WTC11 (cell line): ENCODE measurements around the gene SCNN1B. TPM values are rescaled to one million over a fixed set of nuclear protein-coding genes. Genes with fewer than 3 reads are reported as not detected.

ENCODE experiments used
- ATAC-seq: fragments of 200-7000 bp; cut with Tn5 transposase; 2 replicates; pipeline ENCODE4 v1.10.0; 2021; ENCODE audit warnings: mild to moderate bottlenecking, moderate library complexity
- CTCF ChIA-PET: fragments of 300-600 bp; sonication (Branson Sonifier 250); formaldehyde crosslinking; loops from one replicate; lab custom pipeline; 2021; ENCODE audit warnings: antibody characterized with exemption; lab: Charles Lee
- POLR2A ChIA-PET: fragments of 350-600 bp; sonication (Branson Sonifier 250); formaldehyde crosslinking; loops from one replicate; lab custom pipeline; 2021; ENCODE audit warnings: antibody characterized with exemption; lab: Charles Lee
- DNase-seq: peaks from one replicate; pipeline ENCODE4 v3.0.0; 2021; ENCODE audit warnings: low spot score
- H3K27ac Mint-ChIP-seq: 2 replicates; pipeline ENCODE4 v1.8.0; 2021; ENCODE audit warnings: mixed read lengths
- H3K27me3 Mint-ChIP-seq: 2 replicates; pipeline ENCODE4 v1.8.0; 2021; ENCODE audit warnings: low read depth, mild to moderate bottlenecking, moderate library complexity, mixed read lengths
- H3K36me3 Mint-ChIP-seq: 2 replicates; pipeline ENCODE4 v1.8.0; 2021; ENCODE audit warnings: mixed read lengths
- H3K4me1 Mint-ChIP-seq: 2 replicates; pipeline ENCODE4 v1.8.0; 2022; ENCODE audit warnings: mixed read lengths
- H3K4me3 Mint-ChIP-seq: 2 replicates; pipeline ENCODE4 v1.8.0; 2021; ENCODE audit warnings: mild to moderate bottlenecking, moderate library complexity, mixed read lengths
- H3K9me3 Mint-ChIP-seq: 2 replicates; pipeline ENCODE4 v1.8.0; 2021; ENCODE audit warnings: mixed read lengths
- ELF4 ChIP-seq: sonication (generic); formaldehyde crosslinking; IDR thresholded peaks from 2 replicates; pipeline ENCODE4 v1.8.1; 2022; ENCODE audit warnings: low read depth, mild to moderate bottlenecking, moderate library complexity, missing genetic modification reagents
- EMX1 ChIP-seq: fragments of 250-450 bp; sonication (Bioruptor Pico); IDR thresholded peaks from 2 replicates; pipeline ENCODE4 v1.8.0; 2021; ENCODE audit warnings: mild to moderate bottlenecking
- ESRRA ChIP-seq: sonication (generic); formaldehyde crosslinking; IDR thresholded peaks from 2 replicates; pipeline ENCODE4 v1.8.1; 2022; ENCODE audit warnings: mild to moderate bottlenecking, missing genetic modification reagents, borderline replicate concordance
- GRHL2 ChIP-seq: fragments of 250-450 bp; sonication (Bioruptor Pico); IDR thresholded peaks from 2 replicates; pipeline ENCODE4 v1.8.0; 2022; ENCODE audit warnings: mild to moderate bottlenecking, moderate library complexity; ENCODE audit not compliant: insufficient replicate concordance, severe bottlenecking
- IRF2 ChIP-seq: sonication (generic); formaldehyde crosslinking; IDR thresholded peaks from 2 replicates; pipeline ENCODE4 v1.8.0; 2022; ENCODE audit warnings: low read depth, missing genetic modification reagents, borderline replicate concordance
- NFYB ChIP-seq: sonication (generic); formaldehyde crosslinking; conservative IDR thresholded peaks from 2 replicates; pipeline ENCODE4 v1.8.0; 2022; ENCODE audit warnings: low read depth, missing genetic modification reagents
- RELA ChIP-seq: sonication (generic); formaldehyde crosslinking; IDR thresholded peaks from 2 replicates; pipeline ENCODE4 v1.8.1; 2022; ENCODE audit warnings: missing genetic modification reagents, mild to moderate bottlenecking, borderline replicate concordance
- ZNF423 ChIP-seq: fragments of 250-450 bp; sonication (Bioruptor Pico); IDR thresholded peaks from 2 replicates; pipeline ENCODE4 v2.1.2; 2022; ENCODE audit warnings: mild to moderate bottlenecking, moderate library complexity
- total RNA-seq: library from RNA; stranded (reverse); gene quantifications from 3 replicates; pipeline ENCODE4 v1.2.3, GENCODE V29; 2021
- TF ChIP-seq, protein P1 (sequence below): sonication (generic); formaldehyde crosslinking; IDR thresholded peaks from 2 replicates; pipeline ENCODE4 v1.8.0; 2022; ENCODE audit warnings: mild to moderate bottlenecking, missing genetic modification reagents
- TF ChIP-seq, protein P2 (sequence below): fragments of 200-600 bp; IDR thresholded peaks from 2 replicates; pipeline ENCODE4 v1.8.0; 2022; ENCODE audit warnings: antibody characterized with exemption
- TF ChIP-seq, protein P3 (sequence below): fragments of 250-450 bp; sonication (Bioruptor Pico); IDR thresholded peaks from 2 replicates; pipeline ENCODE4 v1.9.0; 2021; ENCODE audit warnings: moderate library complexity, mild to moderate bottlenecking, inconsistent platforms, borderline replicate concordance
- TF ChIP-seq, protein P4 (sequence below): sonication (generic); formaldehyde crosslinking; IDR thresholded peaks from 2 replicates; pipeline ENCODE4 v1.8.1; 2022; ENCODE audit warnings: low read depth, missing genetic modification reagents, borderline replicate concordance
- TF ChIP-seq, protein P5 (sequence below): sonication (generic); formaldehyde crosslinking; IDR thresholded peaks from 2 replicates; pipeline ENCODE4 v1.8.1; 2023; ENCODE audit warnings: mild to moderate bottlenecking, missing genetic modification reagents
- TF ChIP-seq, protein P6 (sequence below): sonication (generic); formaldehyde crosslinking; IDR thresholded peaks from 2 replicates; pipeline ENCODE4 v1.8.0; 2022; ENCODE audit warnings: missing genetic modification reagents
- TF ChIP-seq, protein P7 (sequence below): fragments of 250-450 bp; sonication (Bioruptor Pico); IDR thresholded peaks from 2 replicates; pipeline ENCODE4 v1.9.0; 2021; ENCODE audit warnings: mild to moderate bottlenecking, borderline replicate concordance
- TF ChIP-seq, protein P8 (sequence below): sonication (generic); formaldehyde crosslinking; conservative IDR thresholded peaks from 2 replicates; pipeline ENCODE4 v1.8.1; 2023; ENCODE audit warnings: mild to moderate bottlenecking, low read depth, missing genetic modification reagents, moderate library complexity

SCNN1B gene
- total RNA-seq, 1 experiment from 2014 or later: 4.8 TPM

DNA sequence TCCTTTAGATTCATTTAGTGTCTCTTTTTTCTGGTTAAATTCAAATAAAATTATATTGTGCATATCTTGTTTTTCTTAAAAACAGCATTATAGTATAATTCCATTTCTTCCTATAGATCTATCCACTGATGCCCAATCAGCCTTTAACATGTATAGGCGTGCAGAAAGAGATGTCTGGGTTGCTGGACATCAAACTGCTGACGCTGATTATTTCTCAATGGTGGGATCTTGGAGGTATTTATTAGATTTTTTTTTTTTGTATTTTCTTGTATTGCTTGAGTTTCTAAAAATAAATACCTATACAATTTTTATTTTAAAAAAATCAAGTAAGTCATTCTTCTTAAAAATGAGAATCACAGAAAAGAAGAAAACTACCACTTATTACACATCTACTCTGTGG lies 100.0 kb downstream of the SCNN1B start:
- Mint-ChIP-seq H3K4me1 (peaks cover 33% of the 10 kb centered on the region), H3K27me3 (no peaks in the 10 kb centered on the region), H3K36me3 (peaks cover 43% of the 10 kb centered on the region), H3K4me3 (no peak overlapping the region), H3K27ac (no peak overlapping the region), H3K9me3 (no peaks in the 10 kb centered on the region)
- ChIA-PET CTCF (interaction anchor here (2.2 kb wide), 1 partner anchor 34 kb away, joined by 11 read pairs; no protein-coding TSS in a partner anchor), POLR2A (no interaction called here)
- no peak for ATAC-seq
- no peak for DNase-seq
- TF ChIP-seq, protein P1, sequence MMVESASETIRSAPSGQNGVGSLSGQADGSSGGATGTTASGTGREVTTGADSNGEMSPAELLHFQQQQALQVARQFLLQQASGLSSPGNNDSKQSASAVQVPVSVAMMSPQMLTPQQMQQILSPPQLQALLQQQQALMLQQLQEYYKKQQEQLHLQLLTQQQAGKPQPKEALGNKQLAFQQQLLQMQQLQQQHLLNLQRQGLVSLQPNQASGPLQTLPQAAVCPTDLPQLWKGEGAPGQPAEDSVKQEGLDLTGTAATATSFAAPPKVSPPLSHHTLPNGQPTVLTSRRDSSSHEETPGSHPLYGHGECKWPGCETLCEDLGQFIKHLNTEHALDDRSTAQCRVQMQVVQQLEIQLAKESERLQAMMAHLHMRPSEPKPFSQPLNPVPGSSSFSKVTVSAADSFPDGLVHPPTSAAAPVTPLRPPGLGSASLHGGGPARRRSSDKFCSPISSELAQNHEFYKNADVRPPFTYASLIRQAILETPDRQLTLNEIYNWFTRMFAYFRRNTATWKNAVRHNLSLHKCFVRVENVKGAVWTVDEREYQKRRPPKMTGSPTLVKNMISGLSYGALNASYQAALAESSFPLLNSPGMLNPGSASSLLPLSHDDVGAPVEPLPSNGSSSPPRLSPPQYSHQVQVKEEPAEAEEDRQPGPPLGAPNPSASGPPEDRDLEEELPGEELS (CRISPR knock-in tag): no peak
- TF ChIP-seq, protein P2, sequence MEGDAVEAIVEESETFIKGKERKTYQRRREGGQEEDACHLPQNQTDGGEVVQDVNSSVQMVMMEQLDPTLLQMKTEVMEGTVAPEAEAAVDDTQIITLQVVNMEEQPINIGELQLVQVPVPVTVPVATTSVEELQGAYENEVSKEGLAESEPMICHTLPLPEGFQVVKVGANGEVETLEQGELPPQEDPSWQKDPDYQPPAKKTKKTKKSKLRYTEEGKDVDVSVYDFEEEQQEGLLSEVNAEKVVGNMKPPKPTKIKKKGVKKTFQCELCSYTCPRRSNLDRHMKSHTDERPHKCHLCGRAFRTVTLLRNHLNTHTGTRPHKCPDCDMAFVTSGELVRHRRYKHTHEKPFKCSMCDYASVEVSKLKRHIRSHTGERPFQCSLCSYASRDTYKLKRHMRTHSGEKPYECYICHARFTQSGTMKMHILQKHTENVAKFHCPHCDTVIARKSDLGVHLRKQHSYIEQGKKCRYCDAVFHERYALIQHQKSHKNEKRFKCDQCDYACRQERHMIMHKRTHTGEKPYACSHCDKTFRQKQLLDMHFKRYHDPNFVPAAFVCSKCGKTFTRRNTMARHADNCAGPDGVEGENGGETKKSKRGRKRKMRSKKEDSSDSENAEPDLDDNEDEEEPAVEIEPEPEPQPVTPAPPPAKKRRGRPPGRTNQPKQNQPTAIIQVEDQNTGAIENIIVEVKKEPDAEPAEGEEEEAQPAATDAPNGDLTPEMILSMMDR: no peak
- TF ChIP-seq, protein P3, sequence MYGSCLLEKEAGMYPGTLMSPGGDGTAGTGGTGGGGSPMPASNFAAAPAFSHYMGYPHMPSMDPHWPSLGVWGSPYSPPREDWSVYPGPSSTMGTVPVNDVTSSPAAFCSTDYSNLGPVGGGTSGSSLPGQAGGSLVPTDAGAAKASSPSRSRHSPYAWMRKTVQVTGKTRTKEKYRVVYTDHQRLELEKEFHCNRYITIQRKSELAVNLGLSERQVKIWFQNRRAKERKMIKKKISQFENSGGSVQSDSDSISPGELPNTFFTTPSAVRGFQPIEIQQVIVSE (CRISPR knock-in tag): no peak
- TF ChIP-seq, protein P4, sequence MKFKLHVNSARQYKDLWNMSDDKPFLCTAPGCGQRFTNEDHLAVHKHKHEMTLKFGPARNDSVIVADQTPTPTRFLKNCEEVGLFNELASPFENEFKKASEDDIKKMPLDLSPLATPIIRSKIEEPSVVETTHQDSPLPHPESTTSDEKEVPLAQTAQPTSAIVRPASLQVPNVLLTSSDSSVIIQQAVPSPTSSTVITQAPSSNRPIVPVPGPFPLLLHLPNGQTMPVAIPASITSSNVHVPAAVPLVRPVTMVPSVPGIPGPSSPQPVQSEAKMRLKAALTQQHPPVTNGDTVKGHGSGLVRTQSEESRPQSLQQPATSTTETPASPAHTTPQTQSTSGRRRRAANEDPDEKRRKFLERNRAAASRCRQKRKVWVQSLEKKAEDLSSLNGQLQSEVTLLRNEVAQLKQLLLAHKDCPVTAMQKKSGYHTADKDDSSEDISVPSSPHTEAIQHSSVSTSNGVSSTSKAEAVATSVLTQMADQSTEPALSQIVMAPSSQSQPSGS (CRISPR knock-in tag): no peak
- TF ChIP-seq, protein P5, sequence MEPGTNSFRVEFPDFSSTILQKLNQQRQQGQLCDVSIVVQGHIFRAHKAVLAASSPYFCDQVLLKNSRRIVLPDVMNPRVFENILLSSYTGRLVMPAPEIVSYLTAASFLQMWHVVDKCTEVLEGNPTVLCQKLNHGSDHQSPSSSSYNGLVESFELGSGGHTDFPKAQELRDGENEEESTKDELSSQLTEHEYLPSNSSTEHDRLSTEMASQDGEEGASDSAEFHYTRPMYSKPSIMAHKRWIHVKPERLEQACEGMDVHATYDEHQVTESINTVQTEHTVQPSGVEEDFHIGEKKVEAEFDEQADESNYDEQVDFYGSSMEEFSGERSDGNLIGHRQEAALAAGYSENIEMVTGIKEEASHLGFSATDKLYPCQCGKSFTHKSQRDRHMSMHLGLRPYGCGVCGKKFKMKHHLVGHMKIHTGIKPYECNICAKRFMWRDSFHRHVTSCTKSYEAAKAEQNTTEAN (CRISPR knock-in tag): no peak
- TF ChIP-seq ESRRA (CRISPR knock-in tag) (no peak), ZNF423 (CRISPR knock-in tag) (no peak), ELF4 (CRISPR knock-in tag) (no peak), IRF2 (no peak), GRHL2 (CRISPR knock-in tag) (no peak), RELA (CRISPR knock-in tag) (no peak), EMX1 (CRISPR knock-in tag) (no peak), NFYB (CRISPR knock-in tag) (no peak)
- TF ChIP-seq, protein P6, sequence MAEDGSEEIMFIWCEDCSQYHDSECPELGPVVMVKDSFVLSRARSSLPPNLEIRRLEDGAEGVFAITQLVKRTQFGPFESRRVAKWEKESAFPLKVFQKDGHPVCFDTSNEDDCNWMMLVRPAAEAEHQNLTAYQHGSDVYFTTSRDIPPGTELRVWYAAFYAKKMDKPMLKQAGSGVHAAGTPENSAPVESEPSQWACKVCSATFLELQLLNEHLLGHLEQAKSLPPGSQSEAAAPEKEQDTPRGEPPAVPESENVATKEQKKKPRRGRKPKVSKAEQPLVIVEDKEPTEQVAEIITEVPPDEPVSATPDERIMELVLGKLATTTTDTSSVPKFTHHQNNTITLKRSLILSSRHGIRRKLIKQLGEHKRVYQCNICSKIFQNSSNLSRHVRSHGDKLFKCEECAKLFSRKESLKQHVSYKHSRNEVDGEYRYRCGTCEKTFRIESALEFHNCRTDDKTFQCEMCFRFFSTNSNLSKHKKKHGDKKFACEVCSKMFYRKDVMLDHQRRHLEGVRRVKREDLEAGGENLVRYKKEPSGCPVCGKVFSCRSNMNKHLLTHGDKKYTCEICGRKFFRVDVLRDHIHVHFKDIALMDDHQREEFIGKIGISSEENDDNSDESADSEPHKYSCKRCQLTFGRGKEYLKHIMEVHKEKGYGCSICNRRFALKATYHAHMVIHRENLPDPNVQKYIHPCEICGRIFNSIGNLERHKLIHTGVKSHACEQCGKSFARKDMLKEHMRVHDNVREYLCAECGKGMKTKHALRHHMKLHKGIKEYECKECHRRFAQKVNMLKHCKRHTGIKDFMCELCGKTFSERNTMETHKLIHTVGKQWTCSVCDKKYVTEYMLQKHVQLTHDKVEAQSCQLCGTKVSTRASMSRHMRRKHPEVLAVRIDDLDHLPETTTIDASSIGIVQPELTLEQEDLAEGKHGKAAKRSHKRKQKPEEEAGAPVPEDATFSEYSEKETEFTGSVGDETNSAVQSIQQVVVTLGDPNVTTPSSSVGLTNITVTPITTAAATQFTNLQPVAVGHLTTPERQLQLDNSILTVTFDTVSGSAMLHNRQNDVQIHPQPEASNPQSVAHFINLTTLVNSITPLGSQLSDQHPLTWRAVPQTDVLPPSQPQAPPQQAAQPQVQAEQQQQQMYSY: no peak
- TF ChIP-seq, protein P7, sequence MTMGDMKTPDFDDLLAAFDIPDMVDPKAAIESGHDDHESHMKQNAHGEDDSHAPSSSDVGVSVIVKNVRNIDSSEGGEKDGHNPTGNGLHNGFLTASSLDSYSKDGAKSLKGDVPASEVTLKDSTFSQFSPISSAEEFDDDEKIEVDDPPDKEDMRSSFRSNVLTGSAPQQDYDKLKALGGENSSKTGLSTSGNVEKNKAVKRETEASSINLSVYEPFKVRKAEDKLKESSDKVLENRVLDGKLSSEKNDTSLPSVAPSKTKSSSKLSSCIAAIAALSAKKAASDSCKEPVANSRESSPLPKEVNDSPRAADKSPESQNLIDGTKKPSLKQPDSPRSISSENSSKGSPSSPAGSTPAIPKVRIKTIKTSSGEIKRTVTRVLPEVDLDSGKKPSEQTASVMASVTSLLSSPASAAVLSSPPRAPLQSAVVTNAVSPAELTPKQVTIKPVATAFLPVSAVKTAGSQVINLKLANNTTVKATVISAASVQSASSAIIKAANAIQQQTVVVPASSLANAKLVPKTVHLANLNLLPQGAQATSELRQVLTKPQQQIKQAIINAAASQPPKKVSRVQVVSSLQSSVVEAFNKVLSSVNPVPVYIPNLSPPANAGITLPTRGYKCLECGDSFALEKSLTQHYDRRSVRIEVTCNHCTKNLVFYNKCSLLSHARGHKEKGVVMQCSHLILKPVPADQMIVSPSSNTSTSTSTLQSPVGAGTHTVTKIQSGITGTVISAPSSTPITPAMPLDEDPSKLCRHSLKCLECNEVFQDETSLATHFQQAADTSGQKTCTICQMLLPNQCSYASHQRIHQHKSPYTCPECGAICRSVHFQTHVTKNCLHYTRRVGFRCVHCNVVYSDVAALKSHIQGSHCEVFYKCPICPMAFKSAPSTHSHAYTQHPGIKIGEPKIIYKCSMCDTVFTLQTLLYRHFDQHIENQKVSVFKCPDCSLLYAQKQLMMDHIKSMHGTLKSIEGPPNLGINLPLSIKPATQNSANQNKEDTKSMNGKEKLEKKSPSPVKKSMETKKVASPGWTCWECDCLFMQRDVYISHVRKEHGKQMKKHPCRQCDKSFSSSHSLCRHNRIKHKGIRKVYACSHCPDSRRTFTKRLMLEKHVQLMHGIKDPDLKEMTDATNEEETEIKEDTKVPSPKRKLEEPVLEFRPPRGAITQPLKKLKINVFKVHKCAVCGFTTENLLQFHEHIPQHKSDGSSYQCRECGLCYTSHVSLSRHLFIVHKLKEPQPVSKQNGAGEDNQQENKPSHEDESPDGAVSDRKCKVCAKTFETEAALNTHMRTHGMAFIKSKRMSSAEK: no peak
- TF ChIP-seq, protein P8, sequence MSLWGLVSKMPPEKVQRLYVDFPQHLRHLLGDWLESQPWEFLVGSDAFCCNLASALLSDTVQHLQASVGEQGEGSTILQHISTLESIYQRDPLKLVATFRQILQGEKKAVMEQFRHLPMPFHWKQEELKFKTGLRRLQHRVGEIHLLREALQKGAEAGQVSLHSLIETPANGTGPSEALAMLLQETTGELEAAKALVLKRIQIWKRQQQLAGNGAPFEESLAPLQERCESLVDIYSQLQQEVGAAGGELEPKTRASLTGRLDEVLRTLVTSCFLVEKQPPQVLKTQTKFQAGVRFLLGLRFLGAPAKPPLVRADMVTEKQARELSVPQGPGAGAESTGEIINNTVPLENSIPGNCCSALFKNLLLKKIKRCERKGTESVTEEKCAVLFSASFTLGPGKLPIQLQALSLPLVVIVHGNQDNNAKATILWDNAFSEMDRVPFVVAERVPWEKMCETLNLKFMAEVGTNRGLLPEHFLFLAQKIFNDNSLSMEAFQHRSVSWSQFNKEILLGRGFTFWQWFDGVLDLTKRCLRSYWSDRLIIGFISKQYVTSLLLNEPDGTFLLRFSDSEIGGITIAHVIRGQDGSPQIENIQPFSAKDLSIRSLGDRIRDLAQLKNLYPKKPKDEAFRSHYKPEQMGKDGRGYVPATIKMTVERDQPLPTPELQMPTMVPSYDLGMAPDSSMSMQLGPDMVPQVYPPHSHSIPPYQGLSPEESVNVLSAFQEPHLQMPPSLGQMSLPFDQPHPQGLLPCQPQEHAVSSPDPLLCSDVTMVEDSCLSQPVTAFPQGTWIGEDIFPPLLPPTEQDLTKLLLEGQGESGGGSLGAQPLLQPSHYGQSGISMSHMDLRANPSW: no peak
